ENCODE results near the gene CD6. TPM values are rescaled to one million over a fixed set of nuclear protein-coding genes. Genes with fewer than 3 reads are reported as not detected.
A peak's percentile ranks its signal among the peaks of the same experiment; 100 is the strongest.

The CD6 gene
- total RNA-seq: 0.55 and 0.62 TPM in 2 replicates
- long read RNA-seq: 0 reads

DNA sequence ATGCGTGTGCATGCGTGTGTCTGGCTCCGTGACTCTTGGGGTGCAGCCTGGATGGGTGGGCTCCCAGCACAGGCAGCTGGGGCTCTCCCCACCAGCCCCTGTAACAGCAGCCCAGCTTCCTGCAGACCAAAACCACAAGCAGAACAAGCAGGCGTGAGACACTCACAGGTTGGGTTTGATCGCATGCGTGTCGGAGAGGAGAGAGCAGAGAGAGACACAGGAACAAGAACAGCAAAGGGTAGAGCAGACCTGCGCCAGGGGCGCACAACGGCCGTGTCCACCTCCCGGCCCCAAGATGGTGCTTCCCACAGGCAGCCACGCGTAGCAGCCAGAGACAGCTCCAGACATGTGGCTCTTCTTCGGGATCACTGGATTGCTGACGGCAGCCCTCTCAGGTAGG lies at the start of gene CD6:
TSS of gene CD6 (plus strand) at position 161 of the 400 bp plus-strand sequence. CDS start at position 347, 186 bp downstream.
- peaks cover 6% of the 10 kb centered on the region for H3K9me3 Mint-ChIP-seq (ENCODE audit: low read depth)
- H3K4me3 Mint-ChIP-seq (ENCODE audit: low read depth): no peak within 1 kb of the TSS
- no peaks in the 10 kb centered on the region for H3K36me3 Mint-ChIP-seq (ENCODE audit: insufficient read depth)
- no peak for DNase-seq (ENCODE audit: low spot score, unreplicated experiment)
- TF ChIP-seq, protein P1, sequence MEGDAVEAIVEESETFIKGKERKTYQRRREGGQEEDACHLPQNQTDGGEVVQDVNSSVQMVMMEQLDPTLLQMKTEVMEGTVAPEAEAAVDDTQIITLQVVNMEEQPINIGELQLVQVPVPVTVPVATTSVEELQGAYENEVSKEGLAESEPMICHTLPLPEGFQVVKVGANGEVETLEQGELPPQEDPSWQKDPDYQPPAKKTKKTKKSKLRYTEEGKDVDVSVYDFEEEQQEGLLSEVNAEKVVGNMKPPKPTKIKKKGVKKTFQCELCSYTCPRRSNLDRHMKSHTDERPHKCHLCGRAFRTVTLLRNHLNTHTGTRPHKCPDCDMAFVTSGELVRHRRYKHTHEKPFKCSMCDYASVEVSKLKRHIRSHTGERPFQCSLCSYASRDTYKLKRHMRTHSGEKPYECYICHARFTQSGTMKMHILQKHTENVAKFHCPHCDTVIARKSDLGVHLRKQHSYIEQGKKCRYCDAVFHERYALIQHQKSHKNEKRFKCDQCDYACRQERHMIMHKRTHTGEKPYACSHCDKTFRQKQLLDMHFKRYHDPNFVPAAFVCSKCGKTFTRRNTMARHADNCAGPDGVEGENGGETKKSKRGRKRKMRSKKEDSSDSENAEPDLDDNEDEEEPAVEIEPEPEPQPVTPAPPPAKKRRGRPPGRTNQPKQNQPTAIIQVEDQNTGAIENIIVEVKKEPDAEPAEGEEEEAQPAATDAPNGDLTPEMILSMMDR (IDR thresholded peaks at IDR 0.05; ENCODE audit: unreplicated experiment): no peak
- peaks cover 2% of the 10 kb centered on the region for H3K4me1 Mint-ChIP-seq (ENCODE audit: low read depth)
- peaks cover 7% of the 10 kb centered on the region for H3K27me3 Mint-ChIP-seq
- H3K27ac Mint-ChIP-seq: no peak within 1 kb of the TSS

GRCh38 chr11:60921777-60922335 lies 49.6 kb upstream of the CD6 start:
- H3K9me3 Mint-ChIP-seq (ENCODE audit: low read depth): no peaks in the 10 kb centered on the region
- no peak for DNase-seq (ENCODE audit: low spot score, unreplicated experiment)
- peaks cover 13% of the 10 kb centered on the region for H3K36me3 Mint-ChIP-seq (ENCODE audit: insufficient read depth)
- H3K27me3 Mint-ChIP-seq: no peaks in the 10 kb centered on the region
- no peak overlapping the region for H3K27ac Mint-ChIP-seq
- TF ChIP-seq, protein P1 (IDR thresholded peaks at IDR 0.05; ENCODE audit: unreplicated experiment): no peak
- H3K4me3 Mint-ChIP-seq (ENCODE audit: low read depth): no peak overlapping the region
- H3K4me1 Mint-ChIP-seq (ENCODE audit: low read depth): peaks cover 14% of the 10 kb centered on the region

- Mint-ChIP-seq H3K27me3 (no peaks in the 10 kb centered on the region), H3K4me3 (ENCODE audit: low read depth) (no peak overlapping the region), H3K36me3 (ENCODE audit: insufficient read depth) (peaks cover 13% of the 10 kb centered on the region), H3K9me3 (ENCODE audit: low read depth) (no peaks in the 10 kb centered on the region), H3K27ac (no peak overlapping the region), H3K4me1 (ENCODE audit: low read depth) (peaks cover 13% of the 10 kb centered on the region)
- TF ChIP-seq, protein P1 (IDR thresholded peaks at IDR 0.05; ENCODE audit: unreplicated experiment): no peak
- no peak for DNase-seq (ENCODE audit: low spot score, unreplicated experiment)
Observed at GRCh38 chr11:60922906-60923305, 48.6 kb upstream of the CD6 start.

- H3K27me3 Mint-ChIP-seq: no peaks in the 10 kb centered on the region
- no peaks in the 10 kb centered on the region for H3K9me3 Mint-ChIP-seq (ENCODE audit: low read depth)
- H3K4me1 Mint-ChIP-seq (ENCODE audit: low read depth): peaks cover 13% of the 10 kb centered on the region
- no peak for DNase-seq (ENCODE audit: low spot score, unreplicated experiment)
- peak overlapping the region; percentile 46 for H3K4me3 Mint-ChIP-seq (ENCODE audit: low read depth)
- TF ChIP-seq, protein P1 (IDR thresholded peaks at IDR 0.05; ENCODE audit: unreplicated experiment): no peak
- no peak overlapping the region for H3K27ac Mint-ChIP-seq
- peaks cover 13% of the 10 kb centered on the region for H3K36me3 Mint-ChIP-seq (ENCODE audit: insufficient read depth)
Observed at GRCh38 chr11:60923326-60923725, 48.2 kb upstream of the CD6 start.

DNA sequence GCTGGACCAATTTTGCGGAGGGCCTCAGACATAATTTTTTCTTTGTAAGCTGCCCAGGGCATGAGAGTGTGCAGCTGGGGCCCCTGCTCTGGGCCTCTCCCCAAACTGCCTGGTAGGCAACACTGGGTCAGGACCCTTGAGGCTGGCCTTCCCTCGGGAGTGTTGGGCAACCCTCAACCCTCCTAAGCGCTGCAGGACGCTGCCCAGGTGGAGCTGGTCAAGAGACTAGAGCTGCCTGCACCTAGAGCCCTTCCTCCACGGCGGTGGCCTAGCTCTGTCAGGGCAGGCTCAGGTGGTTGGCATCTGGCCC lies 47.7 kb upstream of the CD6 start:
- H3K27ac Mint-ChIP-seq: peak overlapping the region; percentile 41
- H3K36me3 Mint-ChIP-seq (ENCODE audit: insufficient read depth): peaks cover 13% of the 10 kb centered on the region
- no peaks in the 10 kb centered on the region for H3K9me3 Mint-ChIP-seq (ENCODE audit: low read depth)
- TF ChIP-seq, protein P1 (IDR thresholded peaks at IDR 0.05; ENCODE audit: unreplicated experiment): no peak
- peaks cover 13% of the 10 kb centered on the region for H3K4me1 Mint-ChIP-seq (ENCODE audit: low read depth)
- no peak for DNase-seq (ENCODE audit: low spot score, unreplicated experiment)
- peak overlapping the region; percentile 90 for H3K4me3 Mint-ChIP-seq (ENCODE audit: low read depth)
- H3K27me3 Mint-ChIP-seq: no peaks in the 10 kb centered on the region

All from progenitor cell of endocrine pancreas (in vitro differentiated cells).